WTC11 (cell line): Measurements from ENCODE around the gene DECR2. TPM values are rescaled to one million over a fixed set of nuclear protein-coding genes. Genes with fewer than 3 reads are reported as not detected.

Experiments used
- ATAC-seq: fragments of 200-7000 bp; cut with Tn5 transposase; 2 replicates; pipeline ENCODE4 v1.10.0; 2021; ENCODE audit warnings: mild to moderate bottlenecking, moderate library complexity
- CTCF ChIA-PET: fragments of 300-600 bp; sonication (Branson Sonifier 250); formaldehyde crosslinking; loops from one replicate; lab custom pipeline; 2021; ENCODE audit warnings: antibody characterized with exemption; lab: Charles Lee
- POLR2A ChIA-PET: fragments of 350-600 bp; sonication (Branson Sonifier 250); formaldehyde crosslinking; loops from one replicate; lab custom pipeline; 2021; ENCODE audit warnings: antibody characterized with exemption; lab: Charles Lee
- DNase-seq: peaks from one replicate; pipeline ENCODE4 v3.0.0; 2021; ENCODE audit warnings: low spot score
- H3K27ac Mint-ChIP-seq: 2 replicates; pipeline ENCODE4 v1.8.0; 2021; ENCODE audit warnings: mixed read lengths
- H3K27me3 Mint-ChIP-seq: 2 replicates; pipeline ENCODE4 v1.8.0; 2021; ENCODE audit warnings: low read depth, mild to moderate bottlenecking, moderate library complexity, mixed read lengths
- H3K36me3 Mint-ChIP-seq: 2 replicates; pipeline ENCODE4 v1.8.0; 2021; ENCODE audit warnings: mixed read lengths
- H3K4me1 Mint-ChIP-seq: 2 replicates; pipeline ENCODE4 v1.8.0; 2022; ENCODE audit warnings: mixed read lengths
- H3K4me3 Mint-ChIP-seq: 2 replicates; pipeline ENCODE4 v1.8.0; 2021; ENCODE audit warnings: mild to moderate bottlenecking, moderate library complexity, mixed read lengths
- H3K9me3 Mint-ChIP-seq: 2 replicates; pipeline ENCODE4 v1.8.0; 2021; ENCODE audit warnings: mixed read lengths
- ESRRA ChIP-seq: sonication (generic); formaldehyde crosslinking; IDR thresholded peaks from 2 replicates; pipeline ENCODE4 v1.8.1; 2022; ENCODE audit warnings: mild to moderate bottlenecking, missing genetic modification reagents, borderline replicate concordance
- NFYB ChIP-seq: sonication (generic); formaldehyde crosslinking; conservative IDR thresholded peaks from 2 replicates; pipeline ENCODE4 v1.8.0; 2022; ENCODE audit warnings: low read depth, missing genetic modification reagents
- NR1H2 ChIP-seq: sonication (generic); formaldehyde crosslinking; IDR thresholded peaks from 2 replicates; pipeline ENCODE4 v1.9.0; 2021; ENCODE audit warnings: mild to moderate bottlenecking, moderate library complexity, missing genetic modification reagents
- SMAD4 ChIP-seq: sonication (generic); formaldehyde crosslinking; IDR thresholded peaks from 2 replicates; pipeline ENCODE4 v1.8.0; 2022; ENCODE audit warnings: mild to moderate bottlenecking, missing genetic modification reagents
- TCF7 ChIP-seq: sonication (generic); formaldehyde crosslinking; IDR thresholded peaks from 2 replicates; pipeline ENCODE4 v1.8.0; 2022; ENCODE audit warnings: mild to moderate bottlenecking, low read depth, missing genetic modification reagents, moderate library complexity
- TEAD4 ChIP-seq: sonication (generic); formaldehyde crosslinking; IDR thresholded peaks from 2 replicates; pipeline ENCODE4 v1.8.0; 2022; ENCODE audit warnings: mild to moderate bottlenecking, missing genetic modification reagents
- TP53 ChIP-seq: sonication (generic); formaldehyde crosslinking; IDR thresholded peaks from 2 replicates; pipeline ENCODE4 v1.8.1; 2023; ENCODE audit warnings: mild to moderate bottlenecking, missing genetic modification reagents
- ZNF121 ChIP-seq: sonication (generic); formaldehyde crosslinking; IDR thresholded peaks from 2 replicates; pipeline ENCODE4 v1.8.0; 2023; ENCODE audit warnings: missing genetic modification reagents
- ZNF219 ChIP-seq: sonication (generic); formaldehyde crosslinking; IDR thresholded peaks from 2 replicates; pipeline ENCODE4 v1.8.0; 2023; ENCODE audit warnings: missing genetic modification reagents, mild to moderate bottlenecking, borderline replicate concordance
- ZNF532 ChIP-seq: fragments of 250-450 bp; sonication (Bioruptor Pico); IDR thresholded peaks from 2 replicates; pipeline ENCODE4 v1.9.0; 2021; ENCODE audit warnings: mild to moderate bottlenecking, borderline replicate concordance
- total RNA-seq: library from RNA; stranded (reverse); gene quantifications from 3 replicates; pipeline ENCODE4 v1.2.3, GENCODE V29; 2021

DECR2 gene
- total RNA-seq, 1 experiment from 2014 or later = 43.6 TPM

- H3K9me3 Mint-ChIP-seq = no peaks in the 10 kb centered on the region
- H3K4me3 Mint-ChIP-seq = no peak overlapping the region
- no peaks in the 10 kb centered on the region; the same call in 1 of the 2 replicates for H3K36me3 Mint-ChIP-seq
- ChIA-PET POLR2A (no interaction called here), CTCF (interaction anchor here (1.0 to 1.8 kb wide), 3 partner anchors 27 to 38 kb away, joined by 3 to 8 read pairs (median 4); no protein-coding TSS in a partner anchor)
- DNase-seq = no peak
- H3K27me3 Mint-ChIP-seq = no peaks in the 10 kb centered on the region
- no peak for ATAC-seq
- TF ChIP-seq NFYB (CRISPR knock-in tag) (no peak), ZNF219 (CRISPR knock-in tag) (no peak), NR1H2 (CRISPR knock-in tag) (no peak), ZNF121 (no peak), TP53 (no peak), TEAD4 (CRISPR knock-in tag) (no peak), SMAD4 (CRISPR knock-in tag) (no peak), ESRRA (CRISPR knock-in tag) (no peak), ZNF532 (no peak), TCF7 (no peak)
- H3K4me1 Mint-ChIP-seq = peaks cover 14% of the 10 kb centered on the region
- H3K27ac Mint-ChIP-seq = no peak overlapping the region
Measured at GRCh38 chr16:460787-461186, 59.1 kb downstream of the DECR2 start.

Other genes with a start within 250 kb of the DECR2 start
- gene HBZ, start 249.2 kb upstream of the DECR2 start, total RNA-seq = 0.41 to 0.53 TPM (median 0.52 TPM) in 3 replicates
- not detected in 3 replicates for gene HBM, start 235.9 kb upstream of the DECR2 start, total RNA-seq
- gene HBA2, start 229.0 kb upstream of the DECR2 start, total RNA-seq = 1.8 to 2.6 TPM (median 2.4 TPM) in 3 replicates
- 2.1 to 3.4 TPM (median 3.1 TPM) in 3 replicates for gene HBA1, start 225.2 kb upstream of the DECR2 start, total RNA-seq
- 3.0 to 7.8 TPM (median 5.2 TPM) in 3 replicates for gene HBQ1, start 221.4 kb upstream of the DECR2 start, total RNA-seq
- 111 to 135 TPM (median 130 TPM) in 3 replicates for gene LUC7L, start 172.4 kb upstream of the DECR2 start, total RNA-seq
- gene FAM234A, start 167.1 kb upstream of the DECR2 start, total RNA-seq = 115 to 140 TPM (median 137 TPM) in 3 replicates
- gene RGS11, start 125.9 kb upstream of the DECR2 start, total RNA-seq = 1.8 to 2.7 TPM (median 2.3 TPM) in 3 replicates
- 3.4 to 4.0 TPM (median 3.5 TPM) in 3 replicates for gene ARHGDIG, start 121.3 kb upstream of the DECR2 start, total RNA-seq
- 1.9 to 2.4 TPM (median 2.3 TPM) in 3 replicates for gene PDIA2, start 118.7 kb upstream of the DECR2 start, total RNA-seq
- 48.0 to 50.3 TPM (median 48.9 TPM) in 3 replicates for gene AXIN1, start 49.2 kb upstream of the DECR2 start, total RNA-seq
- 119 to 144 TPM (median 140 TPM) in 3 replicates for gene MRPL28, start 31.3 kb upstream of the DECR2 start, total RNA-seq
- 104 to 108 TPM (median 107 TPM) in 3 replicates for gene PGAP6, start 19.9 kb upstream of the DECR2 start, total RNA-seq
- gene NME4, start 4.7 kb upstream of the DECR2 start, total RNA-seq = 467 to 550 TPM (median 535 TPM) in 3 replicates
- 37.1 to 38.6 TPM (median 37.9 TPM) in 3 replicates for gene RAB11FIP3, start 23.8 kb downstream of the DECR2 start, total RNA-seq
- gene CAPN15, start 125.8 kb downstream of the DECR2 start, total RNA-seq = 89.3 to 110 TPM (median 93.8 TPM) in 3 replicates
- gene PRR35, start 158.5 kb downstream of the DECR2 start, total RNA-seq = 0.72 to 1.1 TPM (median 0.94 TPM) in 3 replicates
- 0.76 to 0.92 TPM (median 0.87 TPM) in 3 replicates for gene NHLRC4, start 165.1 kb downstream of the DECR2 start, total RNA-seq
- gene PIGQ, start 168.1 kb downstream of the DECR2 start, total RNA-seq = 57.7 to 63.7 TPM (median 60.8 TPM) in 3 replicates
- 22.5 to 28.0 TPM (median 26.2 TPM) in 3 replicates for gene RAB40C, start 188.2 kb downstream of the DECR2 start, total RNA-seq
- 12.3 to 18.6 TPM (median 17.3 TPM) in 3 replicates for gene WFIKKN1, start 229.1 kb downstream of the DECR2 start, total RNA-seq
- gene METTL26, start 234.4 kb downstream of the DECR2 start, total RNA-seq = 115 to 121 TPM (median 115 TPM) in 3 replicates
- gene MCRIP2, start 239.9 kb downstream of the DECR2 start, total RNA-seq = 63.3 to 76.0 TPM (median 66.7 TPM) in 3 replicates
- gene WDR90, start 247.5 kb downstream of the DECR2 start, total RNA-seq = 66.2 to 75.8 TPM (median 69.6 TPM) in 3 replicates